AG04449 (cell line): Measurements from ENCODE around the gene FAM167B.
A peak's percentile ranks its signal among the peaks of the same experiment; 100 is the strongest.

Source experiments
- CTCF ChIA-PET: fragments of 350-600 bp; formaldehyde crosslinking; extraction: SDS; loops from one replicate; lab custom pipeline; 2021; ENCODE audit warnings: antibody characterized with exemption; lab: Yijun Ruan, JAX
- POLR2A ChIA-PET: fragments of 400-600, 350-600 bp; formaldehyde crosslinking; extraction: SDS; loops from one replicate; lab custom pipeline; 2020; ENCODE audit warnings: antibody characterized with exemption, inconsistent platforms; lab: Yijun Ruan, JAX
- DNase-seq: peaks from one replicate; pipeline ENCODE4 v3.0.0-alpha.2; 2010; ENCODE audit warnings: low read depth, low spot score
- H3K4me3 ChIP-seq: 2 replicates; pipeline ENCODE4 v1.5.1; 2011; ENCODE audit warnings: low read depth, mild to moderate bottlenecking, control low read depth, low read length
- TF ChIP-seq, protein P1 (sequence below): IDR thresholded peaks from one replicate; pipeline ENCODE4 v1.5.1; 2011; ENCODE audit warnings: mild to moderate bottlenecking, moderate library complexity, low read length, control low read depth, inconsistent platforms; ENCODE audit not compliant: insufficient read depth; ENCODE audit errors: missing control alignments

FAM167B gene

DNA sequence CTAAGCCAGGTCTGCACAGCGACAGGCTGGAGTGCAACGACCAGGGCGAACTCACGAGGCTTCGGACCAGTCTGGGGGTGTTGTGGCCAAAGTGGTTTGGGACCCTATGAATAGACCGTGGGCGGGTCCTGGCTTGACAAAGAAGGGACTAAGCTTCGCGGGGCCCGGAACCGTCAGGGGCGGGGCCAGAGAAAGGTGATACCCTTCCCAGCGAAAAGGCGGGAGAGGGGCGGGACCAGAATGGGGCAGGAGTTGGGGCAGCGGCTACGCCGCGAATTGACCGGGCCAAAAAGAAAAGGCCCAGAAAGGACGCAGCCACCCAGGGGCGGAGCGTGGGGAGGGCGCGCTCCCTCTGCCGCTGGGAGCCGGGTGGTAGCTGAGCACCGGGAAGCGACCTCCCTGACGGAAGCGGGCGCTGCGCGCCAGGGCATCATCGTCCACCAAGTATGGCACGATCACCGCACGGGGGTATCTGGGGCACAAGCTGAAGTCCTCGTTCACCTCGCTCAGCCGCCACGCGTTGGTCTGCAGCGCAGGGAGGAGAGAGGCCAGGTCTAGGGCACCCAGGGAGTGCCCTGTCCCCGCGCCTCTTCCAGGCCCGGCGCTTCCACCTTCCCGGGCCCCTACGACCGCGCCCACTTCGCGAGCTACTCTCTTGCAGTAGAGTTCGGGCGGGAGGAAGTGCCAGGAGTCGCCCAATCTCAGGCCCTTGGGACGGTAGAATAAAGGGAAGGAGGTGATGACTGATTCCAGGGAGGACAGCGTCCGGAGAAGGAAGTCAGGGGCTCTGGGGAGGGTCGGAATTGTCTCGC, 6.7 kb upstream of the FAM167B start:
- CTCF ChIA-PET: interaction anchor here (0.9 to 5.8 kb wide), 10 partner anchors 10 to 78 kb away, joined by 3 to 47 read pairs (median 4); partner anchors contain the start of gene LCK
- TF ChIP-seq, protein P1, sequence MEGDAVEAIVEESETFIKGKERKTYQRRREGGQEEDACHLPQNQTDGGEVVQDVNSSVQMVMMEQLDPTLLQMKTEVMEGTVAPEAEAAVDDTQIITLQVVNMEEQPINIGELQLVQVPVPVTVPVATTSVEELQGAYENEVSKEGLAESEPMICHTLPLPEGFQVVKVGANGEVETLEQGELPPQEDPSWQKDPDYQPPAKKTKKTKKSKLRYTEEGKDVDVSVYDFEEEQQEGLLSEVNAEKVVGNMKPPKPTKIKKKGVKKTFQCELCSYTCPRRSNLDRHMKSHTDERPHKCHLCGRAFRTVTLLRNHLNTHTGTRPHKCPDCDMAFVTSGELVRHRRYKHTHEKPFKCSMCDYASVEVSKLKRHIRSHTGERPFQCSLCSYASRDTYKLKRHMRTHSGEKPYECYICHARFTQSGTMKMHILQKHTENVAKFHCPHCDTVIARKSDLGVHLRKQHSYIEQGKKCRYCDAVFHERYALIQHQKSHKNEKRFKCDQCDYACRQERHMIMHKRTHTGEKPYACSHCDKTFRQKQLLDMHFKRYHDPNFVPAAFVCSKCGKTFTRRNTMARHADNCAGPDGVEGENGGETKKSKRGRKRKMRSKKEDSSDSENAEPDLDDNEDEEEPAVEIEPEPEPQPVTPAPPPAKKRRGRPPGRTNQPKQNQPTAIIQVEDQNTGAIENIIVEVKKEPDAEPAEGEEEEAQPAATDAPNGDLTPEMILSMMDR: peak; percentile 37
- POLR2A ChIA-PET: interaction anchor here (0.8 to 2.7 kb wide), 2 partner anchors 13 to 96 kb away, joined by 3 to 17 read pairs; partner anchors contain the start of gene MARCKSL1
- DNase-seq: no peak
- H3K4me3 ChIP-seq: peak overlapping the region; percentile 67

DNA sequence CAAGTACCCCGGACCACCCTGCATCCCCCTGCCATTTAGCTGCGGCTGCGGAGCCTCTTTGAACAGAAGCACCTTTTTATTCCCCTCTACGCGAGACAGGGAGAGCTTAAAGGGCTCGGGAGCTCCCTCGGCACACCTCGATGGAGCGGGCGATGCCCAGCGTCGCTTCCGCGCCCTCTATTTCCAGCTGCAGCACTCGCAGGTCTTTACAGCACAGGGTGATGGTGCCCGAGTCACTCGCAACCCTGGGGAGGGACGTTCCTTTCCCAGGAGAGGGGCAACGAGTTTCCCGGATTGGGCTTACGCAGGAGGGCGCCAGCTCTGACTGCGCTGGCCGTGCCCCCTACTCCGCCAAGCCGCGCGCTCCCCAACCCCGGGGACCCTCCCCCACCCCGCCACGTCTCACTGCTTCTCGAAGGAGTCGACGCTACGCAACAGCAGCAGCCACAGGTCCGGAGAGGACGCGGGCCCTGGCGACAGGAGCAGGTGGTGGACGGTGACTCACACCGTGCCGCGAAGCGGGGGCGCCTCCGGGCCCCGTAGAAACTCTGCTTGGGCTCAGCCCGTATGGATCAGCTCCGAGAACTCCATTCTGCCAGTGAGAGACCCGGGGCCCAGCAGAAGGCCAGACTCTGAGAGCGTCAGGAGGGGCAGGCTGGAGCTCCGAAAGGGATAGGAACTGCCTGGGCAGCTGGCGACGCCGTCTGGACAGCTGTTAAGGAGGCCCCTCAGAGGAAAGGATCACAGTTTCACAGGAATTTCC, 5.8 kb upstream of the FAM167B start:
- POLR2A ChIA-PET: interaction anchor here (0.8 to 2.7 kb wide), 3 partner anchors 13 to 95 kb away, joined by 3 to 17 read pairs (median 3); partner anchors contain the start of gene MARCKSL1
- DNase-seq: no peak
- peak overlapping the region; percentile 67 for H3K4me3 ChIP-seq
- TF ChIP-seq, protein P1: no peak
- CTCF ChIA-PET: interaction anchor here (1.1 to 5.8 kb wide), 9 partner anchors 9 to 77 kb away, joined by 3 to 47 read pairs (median 5); partner anchors contain the start of gene LCK

DNA sequence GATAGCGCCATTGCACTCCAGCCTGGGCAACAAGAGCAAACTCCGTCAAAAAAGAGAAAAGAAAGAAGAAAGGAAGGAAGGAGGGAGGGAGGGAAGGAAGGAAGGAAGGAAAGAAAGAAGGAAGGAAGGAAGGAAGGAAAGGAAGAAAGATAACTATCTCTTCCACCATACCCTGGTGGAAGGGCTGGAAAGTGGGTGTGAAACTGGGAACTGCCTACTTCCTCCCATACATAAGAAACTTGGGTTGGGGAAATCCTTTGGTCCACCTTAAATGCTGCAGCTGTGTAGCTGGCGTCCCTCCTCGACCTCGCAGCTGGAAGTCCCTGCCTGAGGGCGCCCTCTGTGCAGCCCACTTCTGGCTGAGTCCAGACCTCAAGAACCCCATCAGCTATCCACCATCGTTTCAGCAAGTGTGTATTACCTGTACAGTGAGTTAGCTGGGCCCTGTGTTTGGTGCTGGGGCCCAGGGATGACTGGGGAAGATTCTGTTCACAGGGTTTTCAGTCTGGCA, 4.6 kb upstream of the FAM167B start:
- ChIA-PET CTCF (interaction anchor here (0.9 to 1.2 kb wide), 3 partner anchors 27 to 75 kb away, joined by 3 to 6 read pairs (median 3); no protein-coding TSS in a partner anchor), POLR2A (interaction anchor here (0.6 to 2.7 kb wide), 3 partner anchors 10 to 137 kb away, joined by 3 to 17 read pairs (median 3); partner anchors contain the start of gene MARCKSL1)
- TF ChIP-seq, protein P1: no peak
- no peak overlapping the region for H3K4me3 ChIP-seq
- DNase-seq: no peak

DNA sequence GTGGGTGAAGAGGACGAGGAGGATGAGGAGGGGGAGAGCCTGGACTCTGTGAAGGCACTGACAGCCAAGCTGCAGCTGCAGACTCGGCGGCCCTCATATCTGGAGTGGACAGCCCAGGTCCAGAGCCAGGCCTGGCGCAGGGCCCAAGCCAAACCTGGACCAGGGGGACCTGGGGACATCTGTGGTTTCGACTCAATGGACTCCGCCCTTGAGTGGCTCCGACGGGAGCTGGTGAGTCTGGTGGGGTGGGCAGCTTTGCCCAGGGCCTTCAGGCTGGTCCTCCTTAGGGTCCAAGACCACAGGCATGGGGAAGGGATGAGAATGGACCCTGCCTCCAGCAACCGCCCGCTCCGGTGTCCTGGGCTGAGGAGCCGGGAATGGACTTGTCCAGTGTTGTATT, 430 bp downstream of the FAM167B start:
- no peak overlapping the region for H3K4me3 ChIP-seq
- ChIA-PET POLR2A (interaction anchor here (1.0 to 1.7 kb wide), 3 partner anchors 11 to 89 kb away, joined by 4 to 6 read pairs (median 5); partner anchors contain the start of gene MARCKSL1), CTCF (interaction anchor here (0.8 to 5.1 kb wide), 14 partner anchors 8 to 57 kb away, joined by 3 to 47 read pairs (median 8); partner anchors contain the start of gene CCDC28B)
- TF ChIP-seq, protein P1: no peak
- DNase-seq: no peak

DNA sequence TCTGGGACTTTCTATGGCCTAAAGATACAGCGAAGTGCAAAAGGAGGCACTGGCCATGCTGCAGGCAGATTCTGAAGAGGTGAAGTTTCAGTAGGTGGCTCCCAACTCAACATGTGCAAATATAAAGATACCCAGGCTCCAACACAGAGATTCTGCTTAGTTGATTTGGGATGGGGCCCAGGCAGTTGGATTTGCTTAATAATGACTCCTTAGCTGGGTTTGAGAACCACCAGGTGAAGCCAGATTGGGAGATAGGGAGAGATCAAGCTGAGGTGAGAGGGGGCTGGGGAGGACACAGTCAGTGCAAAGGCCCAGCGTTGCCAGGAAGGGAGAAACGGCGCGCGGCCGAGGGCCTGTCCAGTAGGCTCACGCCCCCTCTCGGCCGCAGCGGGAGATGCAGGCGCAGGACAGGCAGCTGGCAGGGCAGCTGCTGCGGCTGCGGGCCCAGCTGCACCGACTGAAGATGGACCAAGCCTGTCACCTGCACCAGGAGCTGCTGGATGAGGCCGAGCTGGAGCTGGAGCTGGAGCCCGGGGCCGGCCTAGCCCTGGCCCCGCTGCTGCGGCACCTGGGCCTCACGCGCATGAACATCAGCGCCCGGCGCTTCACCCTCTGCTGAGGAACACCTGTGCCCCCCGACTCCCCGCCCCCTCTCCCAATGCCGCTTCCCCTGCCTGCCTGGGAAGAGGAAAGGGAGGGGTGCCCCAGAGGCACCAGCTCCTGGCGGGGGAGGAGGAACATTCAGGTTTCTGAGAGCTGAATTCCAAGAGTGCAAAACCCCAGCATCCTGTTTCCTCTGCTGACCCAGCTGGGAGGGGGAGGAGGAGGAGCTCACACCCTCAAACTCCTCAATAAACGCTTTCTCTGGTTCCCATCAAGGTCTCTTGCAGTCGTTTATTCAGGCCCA, 1.2 kb downstream of the FAM167B start:
- TF ChIP-seq, protein P1: peak; percentile 92
- ChIA-PET POLR2A (interaction anchor here (0.9 kb wide), 2 partner anchors 12 to 87 kb away, joined by 3 to 5 read pairs; partner anchors contain the start of gene MARCKSL1), CTCF (interaction anchor here (0.7 to 5.1 kb wide), 25 partner anchors 9 to 105 kb away, joined by 3 to 47 read pairs (median 5); partner anchors contain the start of gene CCDC28B)
- DNase-seq: no peak
- H3K4me3 ChIP-seq: no peak overlapping the region
